SK-N-SH treated with all-trans-retinoic acid at 6 μM for 48 hours (cell line): Measurements from ENCODE around the gene CFAP221.

Experiments
- ATAC-seq: fragments of 200-7000 bp; cut with Tn5 transposase; 3 replicates; pipeline ENCODE4 v1.9.1; 2020; ENCODE audit warnings: mild to moderate bottlenecking, moderate library complexity
- BACH2 ChIP-seq: fragments of 250-450 bp; sonication (Bioruptor Pico); IDR thresholded peaks from 2 replicates; pipeline ENCODE4 v1.9.0; 2021; ENCODE audit warnings: mild to moderate bottlenecking, borderline replicate concordance
- CREB5 ChIP-seq: fragments of 250-450 bp; sonication (Bioruptor Pico); IDR thresholded peaks from 2 replicates; pipeline ENCODE4 v1.5.1; 2020; ENCODE audit warnings: low read depth, mild to moderate bottlenecking, moderate library complexity
- CSDC2 ChIP-seq: fragments of 250-450 bp; sonication (Bioruptor Pico); IDR thresholded peaks from 2 replicates; pipeline ENCODE4 v1.5.0; 2020; ENCODE audit warnings: mild to moderate bottlenecking, moderate library complexity
- ESRRG ChIP-seq: fragments of 250-450 bp; sonication (Bioruptor Pico); IDR thresholded peaks from 2 replicates; pipeline ENCODE4 v1.6.1; 2021; ENCODE audit warnings: mild to moderate bottlenecking
- GLIS3 ChIP-seq: fragments of 250-450 bp; sonication (Bioruptor Pico); IDR thresholded peaks from 2 replicates; pipeline ENCODE4 v1.5.0; 2020; ENCODE audit warnings: mild to moderate bottlenecking, moderate library complexity
- ISL1 ChIP-seq: fragments of 250-450 bp; sonication (Bioruptor Pico); IDR thresholded peaks from 2 replicates; pipeline ENCODE4 v2.1.2; 2022; ENCODE audit warnings: mild to moderate bottlenecking, moderate library complexity
- OSR1 ChIP-seq: fragments of 250-450 bp; sonication (Bioruptor Pico); IDR thresholded peaks from 2 replicates; pipeline ENCODE4 v1.8.0; 2022; ENCODE audit warnings: moderate library complexity, mild to moderate bottlenecking, inconsistent platforms
- PATZ1 ChIP-seq: fragments of 250-450 bp; sonication (Bioruptor Pico); IDR thresholded peaks from 2 replicates; pipeline ENCODE4 v1.8.0; 2020; ENCODE audit warnings: mild to moderate bottlenecking, moderate library complexity, borderline replicate concordance
- POU6F1 ChIP-seq: fragments of 250-450 bp; sonication (Bioruptor Pico); IDR thresholded peaks from 2 replicates; pipeline ENCODE4 v1.8.0; 2021; ENCODE audit warnings: low read depth, mild to moderate bottlenecking, moderate library complexity, borderline replicate concordance
- PPARA ChIP-seq: fragments of 250-450 bp; sonication (Bioruptor Pico); IDR thresholded peaks from 2 replicates; pipeline ENCODE4 v1.5.0; 2020; ENCODE audit warnings: mild to moderate bottlenecking, borderline replicate concordance
- RARB ChIP-seq: fragments of 250-450 bp; sonication (Bioruptor Pico); IDR thresholded peaks from 2 replicates; pipeline ENCODE4 v1.8.0; 2021; ENCODE audit warnings: mild to moderate bottlenecking, moderate library complexity
- TCF4 ChIP-seq: fragments of 250-450 bp; sonication (Bioruptor Pico); IDR thresholded peaks from 2 replicates; pipeline ENCODE4 v1.8.0; 2021; ENCODE audit warnings: mild to moderate bottlenecking, moderate library complexity, borderline replicate concordance
- TOX ChIP-seq: fragments of 250-450 bp; sonication (Bioruptor Pico); IDR thresholded peaks from 2 replicates; pipeline ENCODE4 v1.8.0; 2021; ENCODE audit warnings: mild to moderate bottlenecking, moderate library complexity, borderline replicate concordance
- TSHZ2 ChIP-seq: fragments of 250-450 bp; sonication (Bioruptor Pico); IDR thresholded peaks from 2 replicates; pipeline ENCODE4 v1.5.0; 2020; ENCODE audit warnings: mild to moderate bottlenecking, moderate library complexity
- ZFP3 ChIP-seq: fragments of 250-450 bp; sonication (Bioruptor Pico); IDR thresholded peaks from 2 replicates; pipeline ENCODE4 v1.5.0; 2020; ENCODE audit warnings: mild to moderate bottlenecking, moderate library complexity
- ZNF565 ChIP-seq: fragments of 450-650 bp; formaldehyde crosslinking; conservative IDR thresholded peaks from 2 replicates; pipeline ENCODE4 v1.5.0; 2020; ENCODE audit warnings: low read depth, mild to moderate bottlenecking, moderate library complexity
- ZNF70 ChIP-seq: fragments of 450-650 bp; formaldehyde crosslinking; IDR thresholded peaks from 2 replicates; pipeline ENCODE4 v1.5.0; 2020; ENCODE audit warnings: mild to moderate bottlenecking, moderate library complexity
- ZNF8 ChIP-seq: fragments of 450-650 bp; formaldehyde crosslinking; IDR thresholded peaks from 2 replicates; pipeline ENCODE4 v1.5.0; 2020; ENCODE audit warnings: mild to moderate bottlenecking, moderate library complexity

Gene CFAP221

GRCh38 chr2:119599384-119599783 is 55.1 kb downstream of the CFAP221 start (continued):
- TF ChIP-seq TSHZ2, result no peak
- TF ChIP-seq GLIS3 (CRISPR knock-in tag), result no peak

GRCh38 chr2:119605096-119605495 is 60.8 kb downstream of the CFAP221 start:
- no peak for ATAC-seq
- TF ChIP-seq POU6F1 (CRISPR knock-in tag) (no peak), ZNF8 (CRISPR knock-in tag) (no peak), CREB5 (CRISPR knock-in tag) (no peak), RARB (CRISPR knock-in tag) (no peak), ESRRG (CRISPR knock-in tag) (no peak), TOX (CRISPR knock-in tag) (no peak), ZNF70 (no peak), GLIS3 (CRISPR knock-in tag) (no peak), PPARA (CRISPR knock-in tag) (no peak), BACH2 (CRISPR knock-in tag) (no peak), OSR1 (no peak), ZNF565 (CRISPR knock-in tag) (no peak), TCF4 (CRISPR knock-in tag) (no peak), CSDC2 (CRISPR knock-in tag) (no peak), ZFP3 (CRISPR knock-in tag) (no peak), ISL1 (CRISPR knock-in tag) (no peak), TSHZ2 (no peak)

GRCh38 chr2:119606674-119607073 is 62.4 kb downstream of the CFAP221 start:
- no peak for ATAC-seq
- TF ChIP-seq PPARA (CRISPR knock-in tag), result no peak
- TF ChIP-seq ZNF565 (CRISPR knock-in tag), result no peak
- no peak for TF ChIP-seq ISL1 (CRISPR knock-in tag)
- TF ChIP-seq BACH2 (CRISPR knock-in tag), result no peak
- TF ChIP-seq CREB5 (CRISPR knock-in tag), result no peak
- no peak for TF ChIP-seq ZNF70
- no peak for TF ChIP-seq POU6F1 (CRISPR knock-in tag)
- TF ChIP-seq OSR1, result no peak
- TF ChIP-seq ESRRG (CRISPR knock-in tag), result no peak
- TF ChIP-seq TSHZ2, result no peak
- no peak for TF ChIP-seq ZFP3 (CRISPR knock-in tag)
- TF ChIP-seq PATZ1 (CRISPR knock-in tag), result no peak
- no peak for TF ChIP-seq TCF4 (CRISPR knock-in tag)
